ENCODE data around the gene ADPGK.

The ADPGK gene

GRCh38 chr15:72803006-72803405 lies 19.4 kb upstream of the ADPGK start:
- H3K9ac ChIP-seq (ENCODE audit: low read depth, low read length), result no peak overlapping the region
- WGBS, result no CpG with 5 or more reads among the region's 1 CpG
- H3K27ac ChIP-seq (ENCODE audit: low read depth, low read length), result no peak overlapping the region
- no peaks in the 10 kb centered on the region for H3K4me1 ChIP-seq (ENCODE audit: insufficient read depth, low read length)
- no peaks in the 10 kb centered on the region for H3K36me3 ChIP-seq (ENCODE audit: insufficient read depth, low read length)
- no peaks in the 10 kb centered on the region for H3K27me3 ChIP-seq (ENCODE audit: insufficient read depth, low read length)
- H3K4me3 ChIP-seq (ENCODE audit: low read length), result no peak overlapping the region
- H3K9me3 ChIP-seq (ENCODE audit: insufficient read depth, low read depth, low read length), result no peaks in the 10 kb centered on the region

GRCh38 chr15:72801590-72802325 lies 18.2 kb upstream of the ADPGK start:
- no peak overlapping the region for H3K9ac ChIP-seq (ENCODE audit: low read depth, low read length)
- H3K27ac ChIP-seq (ENCODE audit: low read depth, low read length), result no peak overlapping the region
- WGBS, result 90% methylated on average over 5 of the region's 7 CpGs

GRCh38 chr15:72800833-72801481 lies 17.4 kb upstream of the ADPGK start:
- Histone ChIP-seq H3K9ac (ENCODE audit: low read depth, low read length) (no peak overlapping the region), H3K27ac (ENCODE audit: low read depth, low read length) (no peak overlapping the region), H3K4me1 (ENCODE audit: insufficient read depth, low read length) (peaks cover 3% of the 10 kb centered on the region; the same call in 1 of the 2 replicates), H3K9me3 (ENCODE audit: insufficient read depth, low read depth, low read length) (no peaks in the 10 kb centered on the region), H3K36me3 (ENCODE audit: insufficient read depth, low read length) (no peaks in the 10 kb centered on the region), H3K4me3 (ENCODE audit: low read length) (no peak overlapping the region), H3K27me3 (ENCODE audit: insufficient read depth, low read length) (peaks cover 12% of the 10 kb centered on the region)
- WGBS, result 92% methylated on average over 8 of the region's 8 CpGs

More at GRCh38 chr15:72801590-72802325, 18.2 kb upstream of the ADPGK start:
- Histone ChIP-seq H3K9me3 (ENCODE audit: insufficient read depth, low read depth, low read length) (no peaks in the 10 kb centered on the region), H3K4me3 (ENCODE audit: low read length) (no peak overlapping the region), H3K36me3 (ENCODE audit: insufficient read depth, low read length) (no peaks in the 10 kb centered on the region), H3K4me1 (ENCODE audit: insufficient read depth, low read length) (peaks cover 3% of the 10 kb centered on the region; the same call in 1 of the 2 replicates), H3K27me3 (ENCODE audit: insufficient read depth, low read length) (peaks cover 5% of the 10 kb centered on the region; the same call in 1 of the 2 replicates)

GRCh38 chr15:72797834-72798233 lies 14.3 kb upstream of the ADPGK start:
- Histone ChIP-seq H3K9me3 (ENCODE audit: insufficient read depth, low read depth, low read length) (no peaks in the 10 kb centered on the region), H3K9ac (ENCODE audit: low read depth, low read length) (no peak overlapping the region), H3K4me1 (ENCODE audit: insufficient read depth, low read length) (peaks cover 3% of the 10 kb centered on the region; the same call in 1 of the 2 replicates), H3K27me3 (ENCODE audit: insufficient read depth, low read length) (peaks cover 18% of the 10 kb centered on the region), H3K4me3 (ENCODE audit: low read length) (no peak overlapping the region), H3K27ac (ENCODE audit: low read depth, low read length) (no peak overlapping the region), H3K36me3 (ENCODE audit: insufficient read depth, low read length) (no peaks in the 10 kb centered on the region)
- WGBS, result 79% methylated on average over 6 of the region's 6 CpGs

- Histone ChIP-seq H3K4me1 (ENCODE audit: insufficient read depth, low read length) (peaks cover 3% of the 10 kb centered on the region; the same call in 1 of the 2 replicates), H3K4me3 (ENCODE audit: low read length) (peak overlapping the region; percentile 73), H3K36me3 (ENCODE audit: insufficient read depth, low read length) (no peaks in the 10 kb centered on the region), H3K9ac (ENCODE audit: low read depth, low read length) (peak overlapping the region; percentile 63), H3K27ac (ENCODE audit: low read depth, low read length) (no peak overlapping the region), H3K27me3 (ENCODE audit: insufficient read depth, low read length) (peaks cover 18% of the 10 kb centered on the region), H3K9me3 (ENCODE audit: insufficient read depth, low read depth, low read length) (no peaks in the 10 kb centered on the region)
- 12% methylated on average over 9 of the region's 12 CpGs for WGBS
These were observed 13.8 kb upstream of the ADPGK start for GRCh38 chr15:72797338-72797689.

- Histone ChIP-seq H3K36me3 (ENCODE audit: insufficient read depth, low read length) (no peaks in the 10 kb centered on the region), H3K9me3 (ENCODE audit: insufficient read depth, low read depth, low read length) (peaks cover under 1% of the 10 kb centered on the region; the same call in 1 of the 2 replicates), H3K9ac (ENCODE audit: low read depth, low read length) (peak overlapping the region; percentile 63), H3K27ac (ENCODE audit: low read depth, low read length) (no peak overlapping the region), H3K4me3 (ENCODE audit: low read length) (peak overlapping the region; percentile 73), H3K27me3 (ENCODE audit: insufficient read depth, low read length) (peaks cover 18% of the 10 kb centered on the region), H3K4me1 (ENCODE audit: insufficient read depth, low read length) (peaks cover 3% of the 10 kb centered on the region; the same call in 1 of the 2 replicates)
- 7% methylated on average over 72 of the region's 72 CpGs for WGBS
These were observed 13.2 kb upstream of the ADPGK start for GRCh38 chr15:72796515-72797337.

GRCh38 chr15:72796210-72796514 lies 12.6 kb upstream of the ADPGK start:
- H3K4me3 ChIP-seq (ENCODE audit: low read length), result peak overlapping the region; percentile 73; the same call in 1 of the 2 replicates
- H3K4me1 ChIP-seq (ENCODE audit: insufficient read depth, low read length), result peaks cover 3% of the 10 kb centered on the region; the same call in 1 of the 2 replicates
- peaks cover 18% of the 10 kb centered on the region for H3K27me3 ChIP-seq (ENCODE audit: insufficient read depth, low read length)
- no peak overlapping the region for H3K9ac ChIP-seq (ENCODE audit: low read depth, low read length)
- H3K9me3 ChIP-seq (ENCODE audit: insufficient read depth, low read depth, low read length), result peaks cover 4% of the 10 kb centered on the region; the same call in 1 of the 2 replicates
- no peaks in the 10 kb centered on the region for H3K36me3 ChIP-seq (ENCODE audit: insufficient read depth, low read length)
- no peak overlapping the region for H3K27ac ChIP-seq (ENCODE audit: low read depth, low read length)
- 71% methylated on average over 7 of the region's 7 CpGs for WGBS

GRCh38 chr15:72793766-72794660 lies 10.5 kb upstream of the ADPGK start:
- peaks cover 18% of the 10 kb centered on the region for H3K27me3 ChIP-seq (ENCODE audit: insufficient read depth, low read length)
- WGBS, result 85% methylated on average over 7 of the region's 7 CpGs

GRCh38 chr15:72792431-72792830 lies 8.9 kb upstream of the ADPGK start:
- peaks cover 4% of the 10 kb centered on the region; the same call in 1 of the 2 replicates for H3K9me3 ChIP-seq (ENCODE audit: insufficient read depth, low read depth, low read length)
- H3K4me3 ChIP-seq (ENCODE audit: low read length), result no peak overlapping the region
- 95% methylated on average over 2 of the region's 2 CpGs for WGBS
- H3K9ac ChIP-seq (ENCODE audit: low read depth, low read length), result no peak overlapping the region
- no peaks in the 10 kb centered on the region for H3K4me1 ChIP-seq (ENCODE audit: insufficient read depth, low read length)
- H3K36me3 ChIP-seq (ENCODE audit: insufficient read depth, low read length), result no peaks in the 10 kb centered on the region
- H3K27ac ChIP-seq (ENCODE audit: low read depth, low read length), result no peak overlapping the region
- H3K27me3 ChIP-seq (ENCODE audit: insufficient read depth, low read length), result peaks cover 18% of the 10 kb centered on the region

More at GRCh38 chr15:72793766-72794660, 10.5 kb upstream of the ADPGK start:
- H3K9me3 ChIP-seq (ENCODE audit: insufficient read depth, low read depth, low read length), result peaks cover 4% of the 10 kb centered on the region; the same call in 1 of the 2 replicates
- no peak overlapping the region for H3K9ac ChIP-seq (ENCODE audit: low read depth, low read length)
- H3K27ac ChIP-seq (ENCODE audit: low read depth, low read length), result no peak overlapping the region
- peaks cover 3% of the 10 kb centered on the region; the same call in 1 of the 2 replicates for H3K4me1 ChIP-seq (ENCODE audit: insufficient read depth, low read length)
- H3K36me3 ChIP-seq (ENCODE audit: insufficient read depth, low read length), result no peaks in the 10 kb centered on the region
- no peak overlapping the region for H3K4me3 ChIP-seq (ENCODE audit: low read length)

GRCh38 chr15:72790302-72790910 lies 6.8 kb upstream of the ADPGK start:
- H3K27me3 ChIP-seq (ENCODE audit: insufficient read depth, low read length), result peaks cover under 1% of the 10 kb centered on the region
- H3K36me3 ChIP-seq (ENCODE audit: insufficient read depth, low read length), result no peaks in the 10 kb centered on the region
- no peak overlapping the region for H3K9ac ChIP-seq (ENCODE audit: low read depth, low read length)
- WGBS, result 88% methylated on average over 1 of the region's 1 CpG
- H3K4me1 ChIP-seq (ENCODE audit: insufficient read depth, low read length), result no peaks in the 10 kb centered on the region
- H3K4me3 ChIP-seq (ENCODE audit: low read length), result no peak overlapping the region
- peaks cover 4% of the 10 kb centered on the region; the same call in 1 of the 2 replicates for H3K9me3 ChIP-seq (ENCODE audit: insufficient read depth, low read depth, low read length)
- H3K27ac ChIP-seq (ENCODE audit: low read depth, low read length), result no peak overlapping the region
